K562 (cell line): ENCODE measurements around the gene LRRC26. TPM values are rescaled to one million over a fixed set of nuclear protein-coding genes. Genes with fewer than 3 reads are reported as not detected.

ENCODE experiments used
- ATAC-seq: fragments of 200-7000 bp; cut with Tn5 transposase; 3 replicates; pipeline ENCODE4 v1.9.1; 2020; ENCODE audit warnings: moderate library complexity
- BruUV-seq: library from RNA; stranded (reverse); fragments of 400-500 nt; replicated peaks from 2 replicates; lab custom pipeline; 2021; lab: Mats Ljungman, UMichigan
- CTCF ChIA-PET: fragments of 300-600 bp; formaldehyde crosslinking; extraction: SDS; loops from one replicate; lab custom pipeline; 2021; ENCODE audit warnings: low intra/inter-chr PET ratio; lab: Yijun Ruan, JAX
- POLR2A ChIA-PET: fragments of 300-600, 350-650 bp; sonication (Branson Sonifier 250); formaldehyde crosslinking; extraction: SDS; loops from one replicate; lab custom pipeline; 2021; ENCODE audit warnings: antibody characterized with exemption, inconsistent platforms; lab: Yijun Ruan, JAX
- DNase-seq, 4 experiments: peaks; one replicate each; pipeline versions ENCODE4 v3.0.0 to v3.0.0-alpha.2; 2011 to 2018; ENCODE audit warnings: low spot score in 3 of 4, mixed read lengths in 3 of 4; ENCODE audit errors: extremely low read depth in 1 of 4
- FAIRE-seq: peaks from 2 replicates; lab custom pipeline; 2011; peaks lifted over from hg19 to GRCh38; lab: Jason Lieb, UNC
- H2AFZ ChIP-seq: 2 replicates; pipeline ENCODE4 v1.6.0; 2011; ENCODE audit warnings: low read depth, low read length, control low read depth, inconsistent platforms
- H3K27ac ChIP-seq: fragments of 200-600 bp; 3 replicates; pipeline ENCODE4 v1.8.0; 2011; ENCODE audit warnings: low read depth, mild to moderate bottlenecking, control low read depth, inconsistent platforms, low read length, moderate library complexity, mixed read lengths; ENCODE audit errors: extremely low read depth
- H3K27me3 ChIP-seq, 2 experiments: fragments of 300-600 bp in 1 of 2; 2 replicates in 1 of 2; 3 replicates in 1 of 2; pipeline versions ENCODE4 v1.6.0 to v1.8.0; 2011; ENCODE audit warnings: inconsistent platforms in 2 of 2, low read length in 2 of 2, mild to moderate bottlenecking in 1 of 2, mixed read lengths in 1 of 2, moderate library complexity in 1 of 2; ENCODE audit not compliant: control insufficient read depth in 2 of 2, insufficient read depth in 2 of 2
- H3K36me3 ChIP-seq: fragments of 300-600 bp; 3 replicates; pipeline ENCODE4 v1.8.0; 2011; ENCODE audit warnings: mild to moderate bottlenecking, low read length, inconsistent platforms; ENCODE audit not compliant: control insufficient read depth, insufficient read depth
- H3K4me1 ChIP-seq, 2 experiments: fragments of 200-600 bp in 1 of 2; replicated peaks in 1 of 2; 2 replicates in 1 of 2; 3 replicates in 1 of 2; pipeline versions ENCODE4 v1.5.1 to v1.8.0; 2011; ENCODE audit warnings: inconsistent platforms in 2 of 2, low read length in 2 of 2, mild to moderate bottlenecking in 1 of 2, mixed read lengths in 1 of 2, moderate library complexity in 1 of 2; ENCODE audit not compliant: control insufficient read depth in 2 of 2, insufficient read depth in 2 of 2
- H3K4me2 ChIP-seq: 2 replicates; pipeline ENCODE4 v1.6.1; 2011; ENCODE audit warnings: low read length, control low read depth, inconsistent platforms, mixed read lengths; ENCODE audit not compliant: insufficient read depth
- H3K4me3 ChIP-seq: fragments of 200-600 bp; sonication (generic), shearing (Covaris generic); 2 replicates; pipeline ENCODE4 v1.5.1; 2016; ENCODE audit warnings: control low read depth, inconsistent platforms
- H3K79me2 ChIP-seq: fragments of 200-600 bp; 3 replicates; pipeline ENCODE4 v1.8.0; 2011; ENCODE audit warnings: low read length, inconsistent platforms; ENCODE audit not compliant: control insufficient read depth, insufficient read depth
- H3K9ac ChIP-seq, 2 experiments: 2 replicates each; pipeline versions ENCODE4 v1.6.0 to v1.6.1; 2011; ENCODE audit warnings: low read depth in 2 of 2, low read length in 2 of 2, control low read depth in 1 of 2, inconsistent platforms in 1 of 2, mild to moderate bottlenecking in 1 of 2, mixed read lengths in 1 of 2; ENCODE audit not compliant: insufficient read depth in 1 of 2
- H3K9me1 ChIP-seq: one replicate; pipeline ENCODE4 v1.6.0; 2011; ENCODE audit warnings: inconsistent platforms, mild to moderate bottlenecking, low read length, moderate library complexity; ENCODE audit not compliant: control insufficient read depth, insufficient read depth
- H3K9me3 ChIP-seq: replicated peaks from 2 replicates; pipeline ENCODE4 v1.5.1; 2011; ENCODE audit warnings: low read depth, low read length, inconsistent platforms; ENCODE audit not compliant: control insufficient read depth, insufficient read depth
- H4K20me1 ChIP-seq: replicated peaks from 2 replicates; pipeline ENCODE4 v1.6.1; 2011; ENCODE audit warnings: low read length, inconsistent platforms, mixed read lengths; ENCODE audit not compliant: control insufficient read depth, insufficient read depth
- BRCA1 ChIP-seq, 2 experiments: fragments of 450-650 bp in 1 of 2; sonication (generic) in 1 of 2; formaldehyde crosslinking in 1 of 2; IDR thresholded peaks; 2 replicates each; pipeline versions ENCODE4 v1.5.0 to v1.6.1; 2017 to 2020; ENCODE audit warnings: mild to moderate bottlenecking in 1 of 2, missing genetic modification reagents in 1 of 2
- DPF2 ChIP-seq: fragments of 450-650 bp; IDR thresholded peaks from 2 replicates; pipeline ENCODE4 v1.6.1; 2016
- E2F1 ChIP-seq: sonication (generic); formaldehyde crosslinking; IDR thresholded peaks from 2 replicates; pipeline ENCODE4 v1.8.1; 2023; ENCODE audit warnings: mild to moderate bottlenecking, missing genetic modification reagents, moderate library complexity
- E2F3 ChIP-seq: fragments of 250-450 bp; sonication (Bioruptor Pico); IDR thresholded peaks from 2 replicates; pipeline ENCODE4 v1.4.0; 2020; ENCODE audit warnings: mild to moderate bottlenecking
- E2F8 ChIP-seq: fragments of 450-650 bp; IDR thresholded peaks from 2 replicates; pipeline ENCODE4 v1.7.1; 2018; ENCODE audit warnings: mild to moderate bottlenecking, low read depth; ENCODE audit not compliant: partially characterized antibody
- NFE2 ChIP-seq: IDR thresholded peaks from 2 replicates; pipeline ENCODE4 v1.6.1; 2014; ENCODE audit warnings: antibody characterized with exemption, low read depth
- NRF1 ChIP-seq, 2 experiments: fragments of 450-650 bp; IDR thresholded peaks in 1 of 2; conservative IDR thresholded peaks in 1 of 2; 2 replicates each; pipeline ENCODE4 v1.6.1; 2014; ENCODE audit warnings: mild to moderate bottlenecking in 2 of 2
- POLR2H ChIP-seq: IDR thresholded peaks from 2 replicates; pipeline ENCODE4 v1.6.1; 2016; ENCODE audit warnings: missing genetic modification characterization, low read depth, mild to moderate bottlenecking, control low read depth, missing compliant biosample characterization, moderate library complexity
- POLR3A ChIP-seq: IDR thresholded peaks from 2 replicates; pipeline ENCODE4 v1.6.1; 2011; ENCODE audit warnings: borderline replicate concordance, mild to moderate bottlenecking, moderate library complexity; ENCODE audit not compliant: insufficient read length, insufficient read depth; ENCODE audit errors: extremely low read depth
- TFAP4 ChIP-seq: sonication (generic); formaldehyde crosslinking; IDR thresholded peaks from 2 replicates; pipeline ENCODE4 v1.8.0; 2022; ENCODE audit warnings: missing genetic modification reagents, mild to moderate bottlenecking, moderate library complexity, borderline replicate concordance
- TOE1 ChIP-seq, 2 experiments: fragments of 450-650 bp in 1 of 2; sonication (generic) in 1 of 2; formaldehyde crosslinking in 1 of 2; IDR thresholded peaks; 2 replicates each; pipeline versions ENCODE4 v1.7.1 to v1.8.0; 2016 to 2022; ENCODE audit warnings: borderline replicate concordance in 2 of 2, mild to moderate bottlenecking in 2 of 2, antibody characterized with exemption in 1 of 2, inconsistent platforms in 1 of 2, low read depth in 1 of 2, missing genetic modification reagents in 1 of 2, moderate library complexity in 1 of 2
- TRIM24 ChIP-seq, 2 experiments: fragments of 450-650 bp; IDR thresholded peaks; 2 replicates each; pipeline ENCODE4 v1.6.1; 2016
- ZBTB7A ChIP-seq: IDR thresholded peaks from 2 replicates; pipeline ENCODE4 v1.6.1; 2011; ENCODE audit warnings: low read depth, mild to moderate bottlenecking, low read length, moderate library complexity, borderline replicate concordance; ENCODE audit not compliant: control insufficient read depth
- ZNF384 ChIP-seq: IDR thresholded peaks from 2 replicates; pipeline ENCODE4 v1.6.1; 2012; ENCODE audit warnings: low read depth, low read length, improper control_type of control experiment
- WGBS: fragments of 100-300 bp; shearing (Covaris generic); methylation state at CpG from one replicate; pipeline ENCODE4 v1.1.6; 2016; ENCODE audit warnings: low coverage, mixed read lengths; ENCODE audit not compliant: insufficient coverage; ENCODE audit errors: missing lambda C conversion rate; 5-methylcytosine and 5-hydroxymethylcytosine counted together
- in situ Hi-C: fragments of 300-500 bp; cut with MboI; formaldehyde crosslinking; loops from 4 replicates; pipeline ENCODE4 v1.15.0; 2018; ENCODE audit warnings: inconsistent platforms, mixed read lengths
- intact Hi-C: fragments of 100-400 bp; cut with micrococcal nuclease; formaldehyde crosslinking; loops from 2 replicates; pipeline ENCODE4 v1.14.2; 2022
- polyA plus RNA-seq, 8 experiments: library from polyadenylated mRNA; depleted of rRNA in 4 of 8; stranded (reverse) in 5 of 8; unstranded in 3 of 8; fragments of >200 nt; fragmentation: Nextera tagmentation in 2 of 8; fragmentation: Illumina TruSeq in 1 of 8; extraction: Ambion mirVana in 2 of 8; extraction: Trizol in 1 of 8; gene quantifications; 2 replicates each; pipeline versions ENCODE4 v1.2.1 to v1.2.3, GENCODE V29; 2011 to 2014; ENCODE audit warnings: inconsistent platforms in 1 of 8, missing spikeins in 1 of 8
- total RNA-seq, 7 experiments: library from RNA; depleted of rRNA in 6 of 7; stranded (reverse); fragments of >200 nt in 6 of 7; fragmentation: Illumina TruSeq in 2 of 7; extraction: Trizol in 2 of 7; gene quantifications; 2 replicates each; pipeline versions ENCODE4 v1.2.1 to v1.2.3, GENCODE V29; 2011 to 2021; ENCODE audit warnings: low replicate concordance in 1 of 7

LRRC26 gene
- total and polyA plus RNA-seq, 9 of the 15 experiments (the other 6 are each of a cell fraction or from before 2014, with no cell fraction given), result not detected

- DNase-seq, result peak; percentile 93 to 98 (median 96)
- WGBS, result 5% methylated on average over 19 of the region's 20 CpGs
- peak; percentile 70 for ATAC-seq
- Histone ChIP-seq H3K9me3 (no peaks in the 10 kb centered on the region; the same call in 1 of the 2 replicates), H3K36me3 (no peaks in the 10 kb centered on the region), H4K20me1 (no peaks in the 10 kb centered on the region), H3K4me1 (peaks cover 8 to 52% of the 10 kb centered on the region in 2 experiments; a peak in 3 of 5 replicates), H3K27ac (peak overlapping the region; percentile 54), H3K4me3 (peak overlapping the region; percentile 22), H3K27me3 (no peaks in the 10 kb centered on the region), H2AFZ (peak overlapping the region; percentile 77), H3K9ac (peak overlapping the region; percentile 30 to 92; a peak in 3 of 4 replicates), H3K79me2 (no peaks in the 10 kb centered on the region), H3K4me2 (peak overlapping the region; percentile 71), H3K9me1 (no peaks in the 10 kb centered on the region)
- in situ Hi-C loops (no loop called here), intact Hi-C loops (loop anchor here (2.0 kb wide), 2 partner anchors 21 to 63 kb away; partner anchors contain the start of gene MAN1B1)
- no peak for FAIRE-seq
- 0 out of 2 replicates have a peak, but pooled peaks have one; percentile 45 for TF ChIP-seq E2F3 (CRISPR knock-in tag)
- TF ChIP-seq NRF1 (conservative IDR thresholded peaks at IDR 0.05 in 1 of 2, IDR thresholded peaks at IDR 0.05 in 1 of 2), result peak; percentile 80; a peak in 3 of 4 replicates
- no peak for TF ChIP-seq NFE2
- TF ChIP-seq POLR2H (tag), result no peak
- TF ChIP-seq DPF2, result 0 out of 2 replicates have a peak, but pooled peaks have one; percentile 31
- TF ChIP-seq E2F8, result peak; percentile 81
- TF ChIP-seq TOE1 (IDR thresholded peaks at IDR 0.05; ENCODE audit: borderline replicate concordance), result no peak
- no peak for TF ChIP-seq TOE1 (CRISPR knock-in tag; IDR thresholded peaks at IDR 0.05; ENCODE audit: borderline replicate concordance, low read depth)
- TF ChIP-seq ZNF384, result peak; percentile 77
- TF ChIP-seq BRCA1 (IDR thresholded peaks at IDR 0.05), result no peak
- TF ChIP-seq BRCA1 (CRISPR knock-in tag; IDR thresholded peaks at IDR 0.05), result no peak
- 0 out of 2 replicates have a peak, but pooled peaks have one; percentile 24 for TF ChIP-seq TFAP4 (CRISPR knock-in tag)
- peak; percentile 47; the same call in 1 of the 2 replicates for TF ChIP-seq E2F1 (CRISPR knock-in tag)
- TF ChIP-seq ZBTB7A, result peak; percentile 52; the same call in 1 of the 2 replicates
- peak; percentile 33 to 64; a peak in 2 of 4 replicates for TF ChIP-seq TRIM24 (IDR thresholded peaks at IDR 0.05)
- TF ChIP-seq POLR3A, result no peak
- ChIA-PET CTCF (interaction anchor here (0.6 kb wide), 1 partner anchor 28 kb away, joined by 3 read pairs; no protein-coding TSS in a partner anchor), POLR2A (interaction anchor here (0.6 to 3.4 kb wide), 12 partner anchors 9 to 787 kb away, joined by 3 to 22 read pairs (median 4); partner anchors contain the start of genes DPP7, GRIN1 and TUBB4B)
- no TSS peak for BruUV-seq
These were observed 19.8 kb downstream of the LRRC26 start for GRCh38 chr9:137149942-137150616.
